K562 (cell line): ENCODE data around the gene MAP7D1. TPM values are rescaled to one million over a fixed set of nuclear protein-coding genes. Genes with fewer than 3 reads are reported as not detected.

Experiments
- CEBPB ChIP-seq: fragments of 450-650 bp; IDR thresholded peaks from 2 replicates; pipeline ENCODE4 v1.6.1; 2016; ENCODE audit warnings: missing genetic modification characterization, missing compliant biosample characterization
- CHD1 ChIP-seq: fragments of 200-600 bp; sonication (generic); IDR thresholded peaks from one replicate; pipeline ENCODE4 v1.6.1; 2012; ENCODE audit warnings: mild to moderate bottlenecking, moderate library complexity, low read length, inconsistent platforms
- CXXC5 ChIP-seq: fragments of 250-450 bp; sonication (Bioruptor Pico); IDR thresholded peaks from 2 replicates; pipeline ENCODE4 v1.8.0; 2022; ENCODE audit warnings: inconsistent platforms, mild to moderate bottlenecking, moderate library complexity
- ERF ChIP-seq: fragments of 450-650 bp; formaldehyde crosslinking; IDR thresholded peaks from 2 replicates; pipeline ENCODE4 v1.4.0; 2020; ENCODE audit warnings: mild to moderate bottlenecking, mixed read lengths
- ESRRA ChIP-seq: fragments of 450-650 bp; IDR thresholded peaks from 2 replicates; pipeline ENCODE4 v1.6.1; 2014; ENCODE audit warnings: low read depth, mild to moderate bottlenecking, moderate library complexity, borderline replicate concordance
- FOXK2 ChIP-seq, 2 experiments: fragments of 450-650 bp; IDR thresholded peaks in 1 of 2; conservative IDR thresholded peaks in 1 of 2; 2 replicates each; pipeline ENCODE4 v1.6.1; 2016; ENCODE audit warnings: low read depth in 2 of 2, mild to moderate bottlenecking in 1 of 2
- FOXP1 ChIP-seq: sonication (generic); formaldehyde crosslinking; IDR thresholded peaks from 2 replicates; pipeline ENCODE4 v1.8.0; 2022; ENCODE audit warnings: mild to moderate bottlenecking, missing genetic modification reagents
- KLF10 ChIP-seq: fragments of 250-450 bp; sonication (Bioruptor Pico); IDR thresholded peaks from 2 replicates; pipeline ENCODE4 v1.6.1; 2021; ENCODE audit warnings: matching md5 sums
- MAZ ChIP-seq, 2 experiments: fragments of 450-650 bp in 1 of 2; sonication (generic) in 1 of 2; formaldehyde crosslinking; IDR thresholded peaks in 1 of 2; conservative IDR thresholded peaks in 1 of 2; 2 replicates each; pipeline versions ENCODE4 v1.4.0 to v1.5.0; 2020; ENCODE audit warnings: mild to moderate bottlenecking in 1 of 2, missing genetic modification reagents in 1 of 2
- MBD2 ChIP-seq: sonication (generic); IDR thresholded peaks from 2 replicates; pipeline ENCODE4 v1.6.1; 2016; ENCODE audit warnings: low read depth, borderline replicate concordance
- MXI1 ChIP-seq: IDR thresholded peaks from 2 replicates; pipeline ENCODE4 v1.6.1; 2011; ENCODE audit warnings: low read depth, mild to moderate bottlenecking, improper control_type of control experiment, low read length
- NFE2 ChIP-seq: IDR thresholded peaks from 2 replicates; pipeline ENCODE4 v1.6.1; 2014; ENCODE audit warnings: antibody characterized with exemption, low read depth
- NFRKB ChIP-seq: fragments of 450-650 bp; IDR thresholded peaks from 2 replicates; pipeline ENCODE4 v1.6.1; 2016; ENCODE audit warnings: low read depth
- SRSF7 ChIP-seq: fragments of 200-400 bp; formaldehyde crosslinking; optimal IDR thresholded peaks from 2 replicates; pipeline ENCODE3; 2017; ENCODE audit warnings: mild to moderate bottlenecking, low read depth, low read length
- ZFPM2 ChIP-seq: fragments of 250-450 bp; sonication (Bioruptor Pico); IDR thresholded peaks from 2 replicates; pipeline ENCODE4 v1.5.1; 2022; ENCODE audit warnings: mild to moderate bottlenecking
- ZNF644 ChIP-seq: fragments of 200-800 bp; sonication (Bioruptor generic); IDR thresholded peaks from 2 replicates; pipeline ENCODE4 v1.6.1; 2016; ENCODE audit warnings: low read depth, missing genetic modification characterization, missing compliant biosample characterization
- ZNF764 ChIP-seq: fragments of 250-450 bp; sonication (Bioruptor Pico); IDR thresholded peaks from 2 replicates; pipeline ENCODE4 v1.4.0; 2020; ENCODE audit warnings: low read depth, mild to moderate bottlenecking, moderate library complexity
- polyA plus RNA-seq, 8 experiments: library from polyadenylated mRNA; depleted of rRNA in 4 of 8; stranded (reverse) in 5 of 8; unstranded in 3 of 8; fragments of >200 nt; fragmentation: Nextera tagmentation in 2 of 8; fragmentation: Illumina TruSeq in 1 of 8; extraction: Ambion mirVana in 2 of 8; extraction: Trizol in 1 of 8; gene quantifications; 2 replicates each; pipeline versions ENCODE4 v1.2.1 to v1.2.3, GENCODE V29; 2011 to 2014; ENCODE audit warnings: inconsistent platforms in 1 of 8, missing spikeins in 1 of 8
- total RNA-seq, 7 experiments: library from RNA; depleted of rRNA in 6 of 7; stranded (reverse); fragments of >200 nt in 6 of 7; fragmentation: Illumina TruSeq in 2 of 7; extraction: Trizol in 2 of 7; gene quantifications; 2 replicates each; pipeline versions ENCODE4 v1.2.1 to v1.2.3, GENCODE V29; 2011 to 2021; ENCODE audit warnings: low replicate concordance in 1 of 7
- TF ChIP-seq, protein P1 (sequence below): fragments of 250-450 bp; sonication (Bioruptor Pico); IDR thresholded peaks from 2 replicates; pipeline ENCODE4 v1.8.0; 2021; ENCODE audit warnings: moderate library complexity, mild to moderate bottlenecking, inconsistent platforms
- TF ChIP-seq, protein P2 (sequence below): fragments of 250-450 bp; sonication (Bioruptor Pico); IDR thresholded peaks from 2 replicates; pipeline ENCODE4 v1.5.0; 2021; ENCODE audit warnings: mild to moderate bottlenecking, moderate library complexity
- TF ChIP-seq, protein P3 (sequence below): fragments of 450-650 bp; formaldehyde crosslinking; IDR thresholded peaks from 2 replicates; pipeline ENCODE4 v1.4.0; 2022; ENCODE audit warnings: missing genetic modification characterization
- TF ChIP-seq, protein P4 (sequence below): fragments of 250-450 bp; sonication (Bioruptor Pico); IDR thresholded peaks from 2 replicates; pipeline ENCODE4 v1.5.0; 2021

The MAP7D1 gene
- total and polyA plus RNA-seq, 9 of the 15 experiments (the other 6 are each of a cell fraction or from before 2014, with no cell fraction given): 3.6 to 108 (median 34.5) TPM

DNA sequence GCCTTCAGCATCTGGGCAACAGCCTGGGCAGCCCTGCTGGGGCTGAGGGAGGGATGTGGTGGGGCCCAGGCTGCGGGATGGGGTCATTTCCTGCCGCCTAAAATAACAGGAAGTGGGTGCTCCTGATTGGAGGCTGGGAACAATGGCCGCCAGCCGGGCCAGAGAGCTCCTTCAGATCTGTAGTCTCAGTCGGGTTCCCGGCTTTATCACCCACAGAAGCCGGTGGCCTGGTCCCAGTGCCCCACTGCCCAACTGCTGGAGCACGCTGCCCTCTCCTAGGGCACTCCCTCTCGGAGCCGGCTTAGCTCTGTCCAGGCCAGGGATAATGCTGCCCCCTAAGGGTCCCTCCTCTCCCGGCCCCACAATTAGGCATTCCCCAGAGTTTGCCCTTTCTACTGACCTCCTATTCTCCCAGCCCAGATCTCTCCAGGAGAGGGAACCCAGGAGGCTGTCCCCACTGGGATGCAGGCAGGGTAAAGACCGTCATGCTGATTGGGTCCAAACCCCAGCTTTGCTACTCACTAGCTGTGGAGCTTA is 5.1 kb downstream of the MAP7D1 start (continued):
- TF ChIP-seq NFRKB (peak; percentile 57), ZNF764 (CRISPR knock-in tag) (no peak), CXXC5 (CRISPR knock-in tag) (peak; percentile 65), FOXP1 (CRISPR knock-in tag) (no peak), ERF (0 out of 2 replicates have a peak, but pooled peaks have one; percentile 13), FOXK2 (conservative IDR thresholded peaks at IDR 0.05 in 1 of 2, IDR thresholded peaks at IDR 0.05 in 1 of 2; ENCODE audit: low read depth in 2 of 2) (no peak; a peak in 1 of 4 replicates), KLF10 (CRISPR knock-in tag) (no peak), ZNF644 (tag) (0 out of 2 replicates have a peak, but pooled peaks have one; percentile 25), MAZ (CRISPR knock-in tag; conservative IDR thresholded peaks at IDR 0.05 in 1 of 2, IDR thresholded peaks at IDR 0.05 in 1 of 2) (peak; percentile 72 to 81; a peak in 3 of 4 replicates), ZFPM2 (no peak), SRSF7 (no peak), ESRRA (peak; percentile 78; the same call in 1 of the 2 replicates), CEBPB (tag) (no peak), MXI1 (no peak), NFE2 (no peak), CHD1 (no peak), MBD2 (no peak)
- TF ChIP-seq, protein P1, sequence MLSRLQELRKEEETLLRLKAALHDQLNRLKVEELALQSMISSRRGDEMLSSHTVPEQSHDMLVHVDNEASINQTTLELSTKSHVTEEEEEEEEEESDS (CRISPR knock-in tag): no peak
- TF ChIP-seq, protein P2, sequence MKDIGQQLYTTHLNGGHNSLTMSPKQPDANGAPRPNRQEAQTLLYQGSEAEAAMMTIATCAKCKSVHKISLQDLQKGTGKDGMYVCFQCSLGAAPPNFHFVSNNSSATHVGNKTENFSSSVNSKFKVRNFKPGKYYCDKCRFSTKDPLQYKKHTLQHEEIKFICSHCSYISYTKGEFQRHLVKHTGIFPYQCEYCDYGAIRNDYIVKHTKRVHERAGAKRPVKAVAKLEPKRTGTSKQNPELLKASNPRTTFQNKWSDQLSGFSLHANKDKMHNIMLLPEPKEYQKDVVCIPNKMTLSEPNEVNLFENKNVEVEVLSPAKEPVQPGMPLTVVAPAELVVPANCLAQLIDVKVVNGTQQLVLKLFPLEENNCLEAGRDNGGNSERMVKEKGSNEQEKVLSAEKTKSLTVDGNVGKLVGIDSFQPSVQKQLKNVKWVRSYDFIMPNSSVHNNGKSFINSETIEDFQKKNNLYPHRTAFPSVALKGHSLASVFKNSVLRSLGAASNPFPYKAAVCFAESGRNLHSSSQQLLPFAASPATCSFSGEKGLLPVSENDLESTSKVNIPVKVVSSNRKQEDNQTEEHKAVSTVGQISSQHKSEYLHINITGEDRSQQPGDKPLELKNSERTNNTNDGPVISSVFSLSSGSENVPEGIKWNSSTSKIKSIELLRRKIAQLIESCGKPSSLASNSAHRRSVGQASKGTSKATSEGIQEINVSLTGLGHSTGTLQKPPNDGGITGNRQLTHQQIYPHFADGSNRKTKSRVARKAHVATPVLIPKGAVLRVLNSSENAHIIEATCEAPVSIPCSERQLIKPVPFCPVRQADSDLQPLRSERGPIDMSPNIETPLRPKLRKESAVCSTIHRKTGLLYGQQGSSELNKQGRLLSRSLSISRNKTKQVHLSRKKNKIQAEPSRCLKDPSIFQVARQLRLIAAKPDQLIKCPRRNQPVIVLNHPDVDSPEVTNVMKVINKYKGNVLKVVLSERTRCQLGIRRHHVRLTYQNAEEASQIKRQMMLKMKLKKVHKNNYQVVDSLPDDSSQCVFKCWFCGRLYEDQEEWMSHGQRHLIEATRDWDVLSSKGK (CRISPR knock-in tag): no peak
- TF ChIP-seq, protein P3, sequence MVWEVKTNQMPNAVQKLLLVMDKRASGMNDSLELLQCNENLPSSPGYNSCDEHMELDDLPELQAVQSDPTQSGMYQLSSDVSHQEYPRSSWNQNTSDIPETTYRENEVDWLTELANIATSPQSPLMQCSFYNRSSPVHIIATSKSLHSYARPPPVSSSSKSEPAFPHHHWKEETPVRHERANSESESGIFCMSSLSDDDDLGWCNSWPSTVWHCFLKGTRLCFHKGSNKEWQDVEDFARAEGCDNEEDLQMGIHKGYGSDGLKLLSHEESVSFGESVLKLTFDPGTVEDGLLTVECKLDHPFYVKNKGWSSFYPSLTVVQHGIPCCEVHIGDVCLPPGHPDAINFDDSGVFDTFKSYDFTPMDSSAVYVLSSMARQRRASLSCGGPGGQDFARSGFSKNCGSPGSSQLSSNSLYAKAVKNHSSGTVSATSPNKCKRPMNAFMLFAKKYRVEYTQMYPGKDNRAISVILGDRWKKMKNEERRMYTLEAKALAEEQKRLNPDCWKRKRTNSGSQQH (CRISPR knock-in tag): no peak; the same call in 1 of the 2 replicates
- TF ChIP-seq, protein P4, sequence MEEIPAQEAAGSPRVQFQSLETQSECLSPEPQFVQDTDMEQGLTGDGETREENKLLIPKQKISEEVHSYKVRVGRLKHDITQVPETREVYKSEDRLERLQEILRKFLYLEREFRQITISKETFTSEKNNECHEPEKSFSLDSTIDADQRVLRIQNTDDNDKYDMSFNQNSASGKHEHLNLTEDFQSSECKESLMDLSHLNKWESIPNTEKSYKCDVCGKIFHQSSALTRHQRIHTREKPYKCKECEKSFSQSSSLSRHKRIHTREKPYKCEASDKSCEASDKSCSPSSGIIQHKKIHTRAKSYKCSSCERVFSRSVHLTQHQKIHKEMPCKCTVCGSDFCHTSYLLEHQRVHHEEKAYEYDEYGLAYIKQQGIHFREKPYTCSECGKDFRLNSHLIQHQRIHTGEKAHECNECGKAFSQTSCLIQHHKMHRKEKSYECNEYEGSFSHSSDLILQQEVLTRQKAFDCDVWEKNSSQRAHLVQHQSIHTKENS (CRISPR knock-in tag): no peak
